ENCODE results near the gene WWOX.

DNA sequence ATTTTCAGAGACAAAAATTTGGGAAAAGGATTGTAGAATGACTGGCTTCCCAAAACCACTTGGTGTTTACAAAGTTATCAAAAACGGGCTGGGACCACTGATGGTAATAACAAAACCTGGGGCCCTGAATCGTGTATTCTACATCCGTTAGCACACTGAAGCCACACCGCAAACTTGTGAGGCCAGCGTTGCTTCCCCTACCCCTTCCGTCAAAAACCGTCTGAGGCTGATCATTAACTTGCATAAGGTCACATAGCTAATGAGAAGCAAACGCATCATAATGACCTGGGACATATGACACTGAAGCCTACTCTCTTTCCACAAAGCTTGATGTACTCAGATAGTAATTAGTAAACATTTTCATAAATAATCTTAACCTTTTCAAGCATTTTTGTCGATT lies 796.8 kb downstream of the WWOX start:
- TF ChIP-seq, protein P1, sequence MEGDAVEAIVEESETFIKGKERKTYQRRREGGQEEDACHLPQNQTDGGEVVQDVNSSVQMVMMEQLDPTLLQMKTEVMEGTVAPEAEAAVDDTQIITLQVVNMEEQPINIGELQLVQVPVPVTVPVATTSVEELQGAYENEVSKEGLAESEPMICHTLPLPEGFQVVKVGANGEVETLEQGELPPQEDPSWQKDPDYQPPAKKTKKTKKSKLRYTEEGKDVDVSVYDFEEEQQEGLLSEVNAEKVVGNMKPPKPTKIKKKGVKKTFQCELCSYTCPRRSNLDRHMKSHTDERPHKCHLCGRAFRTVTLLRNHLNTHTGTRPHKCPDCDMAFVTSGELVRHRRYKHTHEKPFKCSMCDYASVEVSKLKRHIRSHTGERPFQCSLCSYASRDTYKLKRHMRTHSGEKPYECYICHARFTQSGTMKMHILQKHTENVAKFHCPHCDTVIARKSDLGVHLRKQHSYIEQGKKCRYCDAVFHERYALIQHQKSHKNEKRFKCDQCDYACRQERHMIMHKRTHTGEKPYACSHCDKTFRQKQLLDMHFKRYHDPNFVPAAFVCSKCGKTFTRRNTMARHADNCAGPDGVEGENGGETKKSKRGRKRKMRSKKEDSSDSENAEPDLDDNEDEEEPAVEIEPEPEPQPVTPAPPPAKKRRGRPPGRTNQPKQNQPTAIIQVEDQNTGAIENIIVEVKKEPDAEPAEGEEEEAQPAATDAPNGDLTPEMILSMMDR (conservative IDR thresholded peaks at IDR 0.05; ENCODE audit: low read depth, low read length) = no peak
- TF ChIP-seq POLR2A (IDR thresholded peaks at IDR 0.05; ENCODE audit: low read depth, low read length) (no peak), RCOR1 (IDR thresholded peaks at IDR 0.05; ENCODE audit: insufficient replicate concordance, low read length) (no peak), MAFK (IDR thresholded peaks at IDR 0.05; ENCODE audit: low read depth, low read length) (no peak), MXI1 (IDR thresholded peaks at IDR 0.05; ENCODE audit: borderline replicate concordance, low read depth, low read length) (no peak), SMC3 (IDR thresholded peaks at IDR 0.05; ENCODE audit: low read depth, low read length) (no peak), FOS (IDR thresholded peaks at IDR 0.05; ENCODE audit: low read depth, low read length) (no peak)
